HG03095 (cell line): ENCODE results near the gene RBMS2.
"Not testable (repeated sequence)": the region's sequence is repeated elsewhere in the genome, so short reads cannot be mapped to it uniquely, and the experiment has no call there.

Source experiments
- ATAC-seq: cut with Tn5 transposase; IDR thresholded peaks from one replicate; pipeline ENCODE4 v1.9.1; 2021; ENCODE audit warnings: moderate library complexity; ENCODE audit not compliant: unreplicated experiment

The RBMS2 gene

GRCh38 chr12:56521590-56522371, at the start of gene RBMS2:
Gene RBMS2 (plus strand): TSS chr12:56521820. CDS start chr12:56522024, 204 bp downstream.
- ATAC-seq, result no peak

- ATAC-seq, result no peak
These were observed 47.2 kb upstream of the RBMS2 start for GRCh38 chr12:56474389-56474788.

DNA sequence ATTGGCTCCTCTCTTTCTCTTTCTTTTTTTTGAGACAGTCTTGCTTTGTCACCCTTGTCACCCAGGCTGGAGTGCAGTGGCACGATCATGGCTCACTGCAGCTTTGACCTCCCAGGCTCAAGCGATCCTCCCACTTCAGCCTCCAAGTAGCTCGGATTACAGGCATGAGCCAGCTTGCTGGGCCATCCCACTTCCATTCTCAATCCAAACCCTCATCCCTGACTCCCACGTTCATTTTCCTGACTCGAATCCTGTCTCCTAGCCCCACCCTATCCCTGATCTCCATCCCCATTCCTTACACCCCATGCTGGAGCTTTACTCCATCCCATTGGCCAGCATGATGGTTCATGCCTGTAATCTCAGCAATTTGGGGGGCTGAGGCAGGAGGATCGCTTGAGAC, 45.5 kb upstream of the RBMS2 start:
- ATAC-seq, result no peak

DNA sequence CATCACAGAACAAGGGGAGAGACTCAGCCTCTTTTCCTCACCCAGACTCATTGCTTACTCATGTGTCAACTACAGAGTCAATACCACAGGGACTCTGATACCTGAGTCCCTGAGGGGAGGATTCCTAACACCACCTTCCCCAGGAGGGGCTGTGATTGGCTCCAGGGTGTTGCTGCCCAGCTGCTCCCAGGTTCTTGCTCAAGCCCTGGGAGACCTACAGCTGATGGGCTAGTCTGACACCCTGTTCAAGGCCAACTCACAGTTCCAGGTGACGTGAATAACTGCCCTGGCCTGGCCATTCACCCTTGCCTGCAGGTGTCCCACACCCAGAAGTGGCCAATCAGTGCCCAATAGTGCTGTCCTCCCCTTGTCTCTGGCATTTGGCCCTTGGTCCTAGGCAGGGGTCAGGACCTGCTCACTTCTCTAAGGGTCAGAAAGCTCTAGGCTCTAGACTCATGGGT, 44.6 kb upstream of the RBMS2 start:
- ATAC-seq, result no peak

DNA sequence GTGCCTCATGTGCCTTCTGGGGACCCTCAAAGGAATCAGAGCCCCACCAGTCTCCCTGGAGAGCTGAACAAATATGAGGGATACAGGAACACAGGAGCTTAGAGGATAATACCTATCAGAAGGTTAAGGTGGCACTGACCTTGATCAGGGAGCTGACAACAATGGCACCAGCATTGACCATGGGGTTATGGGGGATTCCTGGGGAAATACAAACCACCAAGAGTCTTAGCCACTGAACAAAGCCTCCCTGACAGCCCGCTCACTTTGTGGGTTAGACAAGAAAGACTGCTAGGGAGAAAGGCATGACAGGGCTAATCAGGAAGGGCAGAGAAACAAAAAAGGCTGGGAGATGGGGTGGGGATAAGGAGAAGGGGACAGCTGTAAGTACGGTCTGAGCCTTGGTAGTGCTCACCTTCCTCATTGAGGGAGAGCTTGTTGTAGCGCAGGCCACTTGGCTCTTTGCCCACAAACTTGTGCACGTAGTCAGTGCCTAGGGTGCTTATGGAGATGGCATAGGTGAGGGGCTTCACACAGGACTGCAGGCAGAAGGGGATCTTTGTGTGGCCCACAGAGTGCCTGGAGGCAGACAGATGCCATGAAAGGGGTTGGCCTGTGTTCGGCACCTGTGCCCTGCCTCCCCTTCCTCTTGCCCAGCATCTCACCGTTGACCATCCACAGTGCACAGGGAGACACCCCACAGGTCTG, 43.9 kb upstream of the RBMS2 start:
- ATAC-seq, result no peak

DNA sequence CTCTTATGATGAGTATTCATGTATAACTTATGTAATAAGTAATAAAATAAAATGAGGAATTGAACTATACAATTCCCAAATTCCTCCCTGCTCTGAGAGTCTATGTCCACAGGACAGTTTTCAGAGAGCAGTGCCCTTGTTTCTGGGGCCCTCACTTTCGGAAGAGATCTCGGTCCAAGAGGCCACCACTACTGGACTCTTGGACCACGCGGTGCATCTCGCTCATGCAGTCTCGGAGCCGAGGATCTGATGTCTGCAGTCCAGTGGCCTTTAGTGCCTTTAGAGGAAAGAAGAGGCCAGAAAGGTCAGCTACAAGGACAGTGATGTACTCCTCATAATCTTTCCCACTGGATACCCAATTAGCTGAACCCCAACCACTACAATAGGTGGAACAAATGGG, 42.0 kb upstream of the RBMS2 start:
- no peak for ATAC-seq

- ATAC-seq, result no peak
These were observed 37.1 kb upstream of the RBMS2 start for GRCh38 chr12:56484566-56484965.

- ATAC-seq, result no peak
These were observed 34.9 kb upstream of the RBMS2 start for GRCh38 chr12:56486694-56487093.

DNA sequence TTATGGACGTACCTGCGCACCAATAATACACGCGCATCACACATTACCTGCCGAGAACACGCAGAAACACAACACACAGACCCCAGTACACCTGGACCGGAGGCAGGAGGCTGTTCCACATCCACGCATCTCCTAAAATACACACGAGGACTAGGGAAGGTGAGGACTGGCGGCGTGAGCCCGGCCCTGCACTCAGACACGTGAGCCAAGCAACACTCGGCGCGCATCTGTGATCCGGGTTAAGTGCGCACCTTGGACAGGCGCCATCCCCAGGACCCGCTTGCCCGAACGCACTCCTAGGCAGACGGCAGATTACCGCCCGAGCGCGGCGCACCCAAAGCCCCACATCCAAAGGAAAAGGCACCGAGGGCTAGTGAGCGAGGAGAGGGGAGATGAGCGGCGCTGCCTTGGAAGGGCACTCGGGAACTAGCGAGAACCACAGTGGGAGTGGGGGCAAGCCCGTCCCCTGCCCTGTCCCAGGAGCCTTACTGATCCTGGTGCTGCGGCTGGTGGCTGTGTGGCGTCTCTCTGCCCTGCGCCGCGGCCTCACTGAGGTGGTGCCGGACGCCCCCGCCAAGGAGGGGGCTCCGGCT, 34.1 kb upstream of the RBMS2 start:
- peak; percentile 21 for ATAC-seq

GRCh38 chr12:56488041-56488955, 33.3 kb upstream of the RBMS2 start, which contains the start of gene GLS2:
Gene GLS2 (minus strand): TSS chr12:56488161. CDS start chr12:56488118, 43 bp downstream.
- peak; percentile 93 for ATAC-seq

DNA sequence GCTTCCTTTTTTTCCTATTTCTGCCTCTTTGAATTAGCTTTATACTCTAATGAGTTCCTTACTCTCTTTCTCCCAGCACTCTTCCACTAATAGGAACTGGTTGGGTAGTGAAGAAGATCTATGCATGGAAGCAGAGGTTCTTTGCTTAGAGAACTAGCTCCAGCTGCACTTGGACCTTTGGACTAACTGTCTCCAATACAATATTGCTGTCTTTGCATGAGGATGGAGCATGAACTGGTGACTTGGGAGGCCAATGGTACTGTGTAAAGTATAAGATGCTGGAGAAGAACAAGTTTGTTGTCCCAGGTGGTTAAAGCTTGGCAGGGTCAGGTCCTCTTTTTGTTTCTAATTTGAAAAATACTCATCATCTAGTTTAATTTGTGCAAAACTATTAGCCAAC, 31.3 kb upstream of the RBMS2 start:
- ATAC-seq, result no peak

GRCh38 chr12:56493409-56494105, 28.1 kb upstream of the RBMS2 start:
- not testable (repeated sequence) for ATAC-seq

- not testable (repeated sequence) for ATAC-seq
These were observed 27.6 kb upstream of the RBMS2 start for GRCh38 chr12:56494106-56494415.

- ATAC-seq, result not testable (repeated sequence)
These were observed 27.1 kb upstream of the RBMS2 start for GRCh38 chr12:56494481-56494880.

- ATAC-seq, result not testable (repeated sequence)
These were observed 24.9 kb upstream of the RBMS2 start for GRCh38 chr12:56496704-56497103.

- not testable (repeated sequence) for ATAC-seq
These were observed 23.3 kb upstream of the RBMS2 start for GRCh38 chr12:56498126-56498902.

DNA sequence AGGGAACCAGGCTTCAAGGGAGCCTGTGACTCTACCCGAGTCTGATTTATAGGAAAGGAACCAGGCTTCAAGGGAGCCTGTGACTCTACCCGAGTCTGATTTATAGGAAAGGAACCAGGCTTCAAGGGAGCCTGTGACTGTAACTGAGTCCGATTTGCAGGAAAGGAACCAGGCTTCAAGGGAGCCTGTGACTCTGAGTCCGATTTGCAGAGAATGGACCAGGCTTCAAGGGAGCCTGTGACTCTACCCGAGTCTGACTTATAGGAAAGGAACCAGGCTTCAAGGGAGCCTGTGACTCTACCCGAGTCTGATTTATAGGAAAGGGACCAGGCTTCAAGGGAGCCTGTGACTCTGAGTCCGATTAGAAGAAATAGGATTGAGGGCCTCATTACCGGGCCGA, 22.2 kb upstream of the RBMS2 start:
- not testable (repeated sequence) for ATAC-seq

DNA sequence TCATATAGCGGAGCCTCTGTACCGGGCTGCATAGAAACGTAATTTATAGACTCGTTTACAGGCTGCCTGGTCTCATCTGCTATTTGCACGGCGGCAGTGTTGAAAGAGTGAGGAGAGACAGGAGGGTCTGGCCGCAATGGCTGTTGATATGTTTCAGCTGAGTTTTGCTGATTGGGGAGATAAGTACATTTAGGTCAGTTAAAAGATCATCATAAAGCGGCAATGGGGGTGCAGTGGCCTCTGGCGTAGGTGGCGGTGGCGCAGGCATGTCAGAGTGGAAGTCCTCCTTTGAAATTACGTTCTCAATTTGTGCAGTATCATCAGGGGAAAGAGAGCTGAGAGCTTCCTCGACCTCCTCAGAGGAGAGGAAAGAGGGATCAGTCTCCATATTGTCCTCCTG, 21.7 kb upstream of the RBMS2 start:
- ATAC-seq, result not testable (repeated sequence)

GRCh38 chr12:56510786-56511185, 10.8 kb upstream of the RBMS2 start:
- no peak for ATAC-seq

GRCh38 chr12:56514014-56514318, 7.7 kb upstream of the RBMS2 start:
- not testable (repeated sequence) for ATAC-seq
